Endothelial cell of umbilical vein (primary cell): Measurements from ENCODE around the gene SP100. TPM values are rescaled to one million over a fixed set of nuclear protein-coding genes. Genes with fewer than 3 reads are reported as not detected.

Experiments
- BruUV-seq: library from RNA; stranded (reverse); fragments of 400-500 nt; replicated peaks from 2 replicates; lab custom pipeline; 2021; lab: Mats Ljungman, UMichigan
- CTCF ChIA-PET: fragments of 300-600, 350-600 bp; sonication (Branson Sonifier 250); formaldehyde crosslinking; loops from one replicate; lab custom pipeline; 2021; ENCODE audit warnings: antibody characterized with exemption, inconsistent platforms; lab: Charles Lee
- POLR2A ChIA-PET: fragments of 300-600, 350-600 bp; sonication (Branson Sonifier 250); formaldehyde crosslinking; loops from one replicate; lab custom pipeline; 2021; ENCODE audit warnings: antibody characterized with exemption, inconsistent platforms; lab: Charles Lee
- DNase-seq: peaks from one replicate; pipeline ENCODE4 v3.0.0-alpha.2; 2011; ENCODE audit warnings: low read depth, low spot score
- FAIRE-seq: peaks from 2 replicates; lab custom pipeline; 2011; peaks lifted over from hg19 to GRCh38; lab: Jason Lieb, UNC
- H2AFZ ChIP-seq: 2 replicates; pipeline ENCODE4 v1.6.0; 2012; ENCODE audit warnings: low read depth, low read length, control low read depth, inconsistent platforms
- H3K27ac ChIP-seq: 2 replicates; pipeline ENCODE4 v1.5.1; 2011; ENCODE audit warnings: low read depth, mild to moderate bottlenecking, control low read depth, low read length, moderate library complexity; ENCODE audit not compliant: insufficient read depth
- H3K27me3 ChIP-seq, 2 experiments: 2 replicates each; pipeline versions ENCODE4 v1.6.0 to v1.6.1; 2011; ENCODE audit warnings: low read length in 2 of 2, mixed read lengths in 1 of 2; ENCODE audit not compliant: control insufficient read depth in 2 of 2, insufficient read depth in 2 of 2
- H3K36me3 ChIP-seq, 2 experiments: 2 replicates in 1 of 2; 3 replicates in 1 of 2; pipeline ENCODE4 v1.5.1; 2011; ENCODE audit warnings: low read length in 2 of 2, mild to moderate bottlenecking in 1 of 2, moderate library complexity in 1 of 2; ENCODE audit not compliant: control insufficient read depth in 2 of 2, insufficient read depth in 2 of 2; ENCODE audit errors: extremely low read depth in 1 of 2
- H3K4me1 ChIP-seq: 3 replicates; pipeline ENCODE4 v1.5.1; 2011; ENCODE audit warnings: mild to moderate bottlenecking, low read length; ENCODE audit not compliant: control insufficient read depth, insufficient read depth; ENCODE audit errors: extremely low read depth
- H3K4me2 ChIP-seq: 2 replicates; pipeline ENCODE4 v1.6.1; 2011; ENCODE audit warnings: low read length, control low read depth, mixed read lengths; ENCODE audit not compliant: insufficient read depth
- H3K4me3 ChIP-seq, 3 experiments: fragments of 200-600 bp in 1 of 3; sonication (generic), shearing (Covaris generic) in 1 of 3; replicated peaks in 1 of 3; 2 replicates each; pipeline ENCODE4 v1.5.1; 2011 to 2016; ENCODE audit warnings: control low read depth in 3 of 3, low read length in 3 of 3, mild to moderate bottlenecking in 2 of 3, inconsistent platforms in 1 of 3, low read depth in 1 of 3, moderate library complexity in 1 of 3; ENCODE audit not compliant: insufficient read depth in 1 of 3
- H3K79me2 ChIP-seq: 2 replicates; pipeline ENCODE4 v1.6.0; 2012; ENCODE audit warnings: low read length, inconsistent platforms; ENCODE audit not compliant: control insufficient read depth, insufficient read depth
- H3K9ac ChIP-seq: replicated peaks from 2 replicates; pipeline ENCODE3; 2011; ENCODE audit warnings: low read length, control low read depth; ENCODE audit not compliant: insufficient read depth; ENCODE audit errors: extremely low read depth
- H3K9me1 ChIP-seq: replicated peaks from 3 replicates; pipeline ENCODE4 v1.6.0; 2011; ENCODE audit warnings: mild to moderate bottlenecking, low read length; ENCODE audit not compliant: control insufficient read depth, insufficient read depth; ENCODE audit errors: extremely low read depth
- H3K9me3 ChIP-seq: replicated peaks from 2 replicates; pipeline ENCODE4 v1.5.1; 2012; ENCODE audit warnings: low read length, inconsistent platforms; ENCODE audit not compliant: control insufficient read depth, insufficient read depth
- H4K20me1 ChIP-seq: replicated peaks from 2 replicates; pipeline ENCODE3; 2011; ENCODE audit warnings: mild to moderate bottlenecking, low read length; ENCODE audit not compliant: control insufficient read depth, insufficient read depth; ENCODE audit errors: extremely low read depth
- EZH2 ChIP-seq: IDR thresholded peaks from 2 replicates; pipeline ENCODE4 v1.6.1; 2012; ENCODE audit warnings: borderline replicate concordance, low read depth, mild to moderate bottlenecking, moderate library complexity, low read length, inconsistent platforms; ENCODE audit not compliant: severe bottlenecking
- FOS ChIP-seq: IDR thresholded peaks from 2 replicates; pipeline ENCODE4 v1.6.1; 2011; ENCODE audit warnings: mild to moderate bottlenecking, low read length, moderate library complexity, borderline replicate concordance; ENCODE audit not compliant: insufficient read depth
- GATA2 ChIP-seq: IDR thresholded peaks from 2 replicates; pipeline ENCODE4 v1.7.0; 2011; ENCODE audit warnings: low read depth, mild to moderate bottlenecking, moderate library complexity, mixed read lengths, low read length; ENCODE audit not compliant: insufficient read length, insufficient read depth
- JUN ChIP-seq: IDR thresholded peaks from 2 replicates; pipeline ENCODE4 v1.6.1; 2011; ENCODE audit warnings: borderline replicate concordance, low read depth; ENCODE audit not compliant: insufficient read length, insufficient read depth
- MYC ChIP-seq: IDR thresholded peaks from one replicate; pipeline ENCODE4 v1.6.1; 2011; ENCODE audit warnings: mild to moderate bottlenecking, low read depth, low read length
- POLR2A ChIP-seq: IDR thresholded peaks from 2 replicates; pipeline ENCODE4 v1.6.1; 2012; ENCODE audit warnings: low read depth, mild to moderate bottlenecking, control low read depth, low read length
- POLR2AphosphoS5 ChIP-seq: IDR thresholded peaks from 2 replicates; pipeline ENCODE4 v1.6.1; 2012; ENCODE audit warnings: low read depth, mild to moderate bottlenecking, control low read depth, low read length, moderate library complexity; ENCODE audit not compliant: insufficient read depth
- dilution Hi-C: fragments of 300-500 bp; cut with MboI; formaldehyde crosslinking; loops from one replicate; pipeline ENCODE4 v1.15.0; 2019; ENCODE audit warnings: low sequenced_read_pairs; ENCODE audit not compliant: extremely low pct_ligation_motif_present
- intact Hi-C: fragments of 100-400 bp; cut with micrococcal nuclease; formaldehyde crosslinking; loops from one replicate; pipeline ENCODE4 v1.10.0; 2022
- polyA plus RNA-seq, 4 experiments: library from polyadenylated mRNA; depleted of rRNA in 3 of 4; stranded (reverse) in 3 of 4; unstranded in 1 of 4; fragments of >200 nt; gene quantifications; 2 replicates each; pipeline versions ENCODE4 v1.2.1 to v1.2.3, GENCODE V29; 2011 to 2012; ENCODE audit warnings: missing spikeins in 1 of 4
- total RNA-seq: library from RNA; stranded (reverse); gene quantifications from 2 replicates; pipeline ENCODE4 v1.2.3, GENCODE V29; 2021
- TF ChIP-seq, protein P1 (sequence below), 2 donors: IDR thresholded peaks; 1 replicate in 1 of 2; 2 replicates in 1 of 2; pipeline ENCODE4 v1.5.1; 2011; ENCODE audit warnings: low read length in 2 of 2, mild to moderate bottlenecking in 2 of 2, moderate library complexity in 2 of 2, control low read depth in 1 of 2, inconsistent platforms in 1 of 2, low read depth in 1 of 2; ENCODE audit not compliant: insufficient read depth in 1 of 2; ENCODE audit errors: extremely low read depth in 1 of 2
- TF ChIP-seq, protein P2 (sequence below): IDR thresholded peaks from 2 replicates; pipeline ENCODE4 v1.6.1; 2011; ENCODE audit not compliant: insufficient read depth, insufficient read length

The SP100 gene
- total and polyA plus RNA-seq, 2 donors (not counting 3 experiments of a cell fraction or from before 2014, with no cell fraction given), result 33.7 to 108 TPM

DNA sequence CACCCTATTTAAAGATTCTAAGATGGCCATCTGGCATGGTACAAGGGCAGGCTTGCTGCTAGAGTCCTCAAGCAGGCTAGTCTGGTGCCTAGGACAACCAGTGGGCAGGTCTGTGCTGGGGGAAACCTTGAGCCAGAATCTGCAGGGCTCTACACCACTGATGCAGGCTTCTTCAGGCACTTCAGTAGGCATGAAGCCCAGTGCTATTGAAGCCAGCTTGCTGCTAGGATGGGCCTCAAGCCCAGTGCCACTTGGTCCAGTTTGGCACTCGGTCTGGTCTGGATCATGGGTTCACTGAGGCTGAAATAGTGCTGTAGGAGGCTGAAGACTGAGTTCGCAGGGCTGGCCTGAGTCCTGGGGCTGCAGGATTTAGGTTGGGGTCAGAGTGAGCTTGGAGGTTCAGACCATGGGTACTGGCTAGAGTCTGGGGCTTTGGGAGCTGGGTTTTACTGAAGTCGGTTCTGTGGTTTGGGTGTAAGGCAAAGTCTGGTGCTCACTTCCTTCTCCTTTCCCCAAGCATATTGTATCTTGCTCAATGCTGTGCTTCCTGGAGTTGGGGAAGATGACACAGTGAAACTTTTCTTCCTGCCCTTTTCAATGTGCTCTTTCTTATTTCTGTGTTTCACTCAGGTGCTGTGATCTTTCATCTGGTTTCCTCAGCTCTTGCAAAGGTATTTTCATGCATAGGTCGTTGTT, 41.2 kb downstream of the SP100 start:
- BruUV-seq, result no TSS peak
- no peak overlapping the region for H3K27ac ChIP-seq
- H2AFZ ChIP-seq, result no peak overlapping the region
- DNase-seq (no peak), FAIRE-seq (no peak)
- no peaks in the 10 kb centered on the region for H3K27me3 ChIP-seq
- peaks cover 13 to 21% of the 10 kb centered on the region in 2 experiments for H3K36me3 ChIP-seq
- intact Hi-C loops (no loop called here), dilution Hi-C loops (no loop called here)
- H4K20me1 ChIP-seq, result no peaks in the 10 kb centered on the region
- H3K9me3 ChIP-seq, result no peaks in the 10 kb centered on the region
- ChIA-PET POLR2A (no interaction called here), CTCF (no interaction called here)
- H3K4me2 ChIP-seq, result no peak overlapping the region
- no peak overlapping the region for H3K4me3 ChIP-seq
- H3K9ac ChIP-seq, result no peak overlapping the region
- peaks cover 4% of the 10 kb centered on the region for H3K79me2 ChIP-seq
- TF ChIP-seq POLR2A (no peak), JUN (no peak), GATA2 (no peak), MYC (no peak), EZH2 (no peak), FOS (no peak), POLR2AphosphoS5 (no peak)
- TF ChIP-seq, protein P1, sequence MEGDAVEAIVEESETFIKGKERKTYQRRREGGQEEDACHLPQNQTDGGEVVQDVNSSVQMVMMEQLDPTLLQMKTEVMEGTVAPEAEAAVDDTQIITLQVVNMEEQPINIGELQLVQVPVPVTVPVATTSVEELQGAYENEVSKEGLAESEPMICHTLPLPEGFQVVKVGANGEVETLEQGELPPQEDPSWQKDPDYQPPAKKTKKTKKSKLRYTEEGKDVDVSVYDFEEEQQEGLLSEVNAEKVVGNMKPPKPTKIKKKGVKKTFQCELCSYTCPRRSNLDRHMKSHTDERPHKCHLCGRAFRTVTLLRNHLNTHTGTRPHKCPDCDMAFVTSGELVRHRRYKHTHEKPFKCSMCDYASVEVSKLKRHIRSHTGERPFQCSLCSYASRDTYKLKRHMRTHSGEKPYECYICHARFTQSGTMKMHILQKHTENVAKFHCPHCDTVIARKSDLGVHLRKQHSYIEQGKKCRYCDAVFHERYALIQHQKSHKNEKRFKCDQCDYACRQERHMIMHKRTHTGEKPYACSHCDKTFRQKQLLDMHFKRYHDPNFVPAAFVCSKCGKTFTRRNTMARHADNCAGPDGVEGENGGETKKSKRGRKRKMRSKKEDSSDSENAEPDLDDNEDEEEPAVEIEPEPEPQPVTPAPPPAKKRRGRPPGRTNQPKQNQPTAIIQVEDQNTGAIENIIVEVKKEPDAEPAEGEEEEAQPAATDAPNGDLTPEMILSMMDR (IDR thresholded peaks at IDR 0.05; ENCODE audit: extremely low read depth in 1 of 2, insufficient read depth in 1 of 2, low read depth in 1 of 2, low read length in 2 of 2), result no peak
- TF ChIP-seq, protein P2, sequence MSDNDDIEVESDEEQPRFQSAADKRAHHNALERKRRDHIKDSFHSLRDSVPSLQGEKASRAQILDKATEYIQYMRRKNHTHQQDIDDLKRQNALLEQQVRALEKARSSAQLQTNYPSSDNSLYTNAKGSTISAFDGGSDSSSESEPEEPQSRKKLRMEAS, result no peak
- H3K9me1 ChIP-seq, result no peaks in the 10 kb centered on the region
- H3K4me1 ChIP-seq, result no peaks in the 10 kb centered on the region
